Neutrophil (primary cell): ENCODE measurements around the gene LINGO1.

Experiments used
- H3K27ac ChIP-seq: fragments of 200-600 bp; sonication (generic); 2 replicates; pipeline ENCODE4 v1.5.1; 2016; ENCODE audit warnings: mild to moderate bottlenecking, moderate library complexity
- H3K27me3 ChIP-seq: fragments of 200-600 bp; sonication (generic); 2 replicates; pipeline ENCODE4 v1.6.0; 2016; ENCODE audit warnings: mild to moderate bottlenecking
- H3K36me3 ChIP-seq: fragments of 200-600 bp; sonication (generic); 2 replicates; pipeline ENCODE4 v1.5.1; 2017
- H3K4me1 ChIP-seq, 2 experiments: fragments of 200-600 bp in 1 of 2; sonication (generic) in 1 of 2; 1 replicate in 1 of 2; 2 replicates in 1 of 2; pipeline versions ENCODE4 v1.5.1 to v1.6.1; 2013 to 2016; ENCODE audit warnings: low read depth in 1 of 2, low read length in 1 of 2, mild to moderate bottlenecking in 1 of 2, moderate library complexity in 1 of 2; ENCODE audit not compliant: control insufficient read depth in 1 of 2, insufficient read depth in 1 of 2
- H3K4me3 ChIP-seq, 2 experiments: fragments of 200-600 bp in 1 of 2; sonication (generic) in 1 of 2; 1 replicate in 1 of 2; 2 replicates in 1 of 2; pipeline ENCODE4 v1.5.1; 2013 to 2016; ENCODE audit warnings: low read depth in 1 of 2, low read length in 1 of 2, mild to moderate bottlenecking in 1 of 2, moderate library complexity in 1 of 2
- H3K9me3 ChIP-seq: fragments of 200-600 bp; sonication (generic); 2 replicates; pipeline ENCODE4 v1.5.1; 2016
- CTCF ChIP-seq: fragments of 200-600 bp; sonication (generic); IDR thresholded peaks from 2 replicates; pipeline ENCODE4 v1.5.1; 2016; ENCODE audit warnings: antibody characterized with exemption

Gene LINGO1

GRCh38 chr15:77626002-77626401, 6.7 kb downstream of the LINGO1 start:
- Histone ChIP-seq H3K27ac (no peak overlapping the region), H3K27me3 (peaks cover 57% of the 10 kb centered on the region), H3K9me3 (no peaks in the 10 kb centered on the region), H3K4me1 (no peaks in the 10 kb centered on the region), H3K36me3 (no peaks in the 10 kb centered on the region), H3K4me3 (no peak overlapping the region)
- no peak for TF ChIP-seq CTCF

- Histone ChIP-seq H3K4me3 (no peak overlapping the region), H3K4me1 (no peaks in the 10 kb centered on the region), H3K9me3 (no peaks in the 10 kb centered on the region), H3K27me3 (peaks cover 50% of the 10 kb centered on the region), H3K36me3 (no peaks in the 10 kb centered on the region), H3K27ac (no peak overlapping the region)
- TF ChIP-seq CTCF: no peak
Observed at GRCh38 chr15:77625376-77625775, 7.3 kb downstream of the LINGO1 start.

- Histone ChIP-seq H3K27ac (no peak overlapping the region), H3K27me3 (peaks cover 45% of the 10 kb centered on the region), H3K4me3 (no peak overlapping the region), H3K4me1 (no peaks in the 10 kb centered on the region), H3K36me3 (no peaks in the 10 kb centered on the region), H3K9me3 (no peaks in the 10 kb centered on the region)
- no peak for TF ChIP-seq CTCF
Observed at GRCh38 chr15:77624868-77625267, 7.8 kb downstream of the LINGO1 start.

GRCh38 chr15:77623755-77624524, 8.8 kb downstream of the LINGO1 start:
- Histone ChIP-seq H3K4me3 (no peak overlapping the region), H3K36me3 (no peaks in the 10 kb centered on the region), H3K9me3 (no peaks in the 10 kb centered on the region), H3K4me1 (no peaks in the 10 kb centered on the region), H3K27ac (no peak overlapping the region), H3K27me3 (peaks cover 36% of the 10 kb centered on the region)
- TF ChIP-seq CTCF: no peak

GRCh38 chr15:77622934-77623754, 9.6 kb downstream of the LINGO1 start:
- Histone ChIP-seq H3K27ac (no peak overlapping the region), H3K9me3 (no peaks in the 10 kb centered on the region), H3K27me3 (peaks cover 28% of the 10 kb centered on the region), H3K4me1 (no peaks in the 10 kb centered on the region), H3K4me3 (no peak overlapping the region), H3K36me3 (no peaks in the 10 kb centered on the region)
- TF ChIP-seq CTCF: no peak
